ENCODE measurements around the gene RBM19. TPM values are rescaled to one million over a fixed set of nuclear protein-coding genes. Genes with fewer than 3 reads are reported as not detected.

RBM19 gene
- polyA plus RNA-seq, 2 of the 4 experiments (the other 2 are of a cell fraction): 16.0 to 18.6 TPM

DNA sequence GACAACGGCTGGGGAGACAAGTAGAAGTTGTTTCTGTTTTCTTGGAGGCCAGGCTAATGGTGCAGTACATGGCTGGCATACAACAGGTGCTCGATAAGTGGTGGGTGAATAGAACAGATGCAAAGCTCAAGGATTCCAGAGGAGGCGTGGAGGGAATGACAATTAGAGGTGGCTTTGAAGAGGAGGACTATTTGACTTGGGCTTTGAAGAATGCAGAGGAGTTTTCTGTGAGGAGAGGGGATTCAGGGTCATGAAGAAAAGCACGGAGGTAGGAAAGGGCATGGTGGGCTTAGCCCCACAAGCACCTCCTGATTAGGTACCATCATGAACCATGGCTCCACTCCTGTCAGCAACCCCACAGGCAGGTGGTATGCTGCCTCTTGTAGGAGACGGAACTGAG lies 142.3 kb downstream of the RBM19 start:
- ChIA-PET CTCF (no interaction called here), POLR2A (no interaction called here)
- FAIRE-seq: no peak
- Histone ChIP-seq H3K4me1 (no peaks in the 10 kb centered on the region), H3K4me3 (no peak overlapping the region), H3K9me3 (no peaks in the 10 kb centered on the region), H3K4me2 (no peak overlapping the region), H3K27ac (no peak overlapping the region)
- 83% methylated on average over 5 of the region's 5 CpGs for WGBS (ENCODE audit: missing lambda C conversion rate)
- no peak for ATAC-seq
- TF ChIP-seq ESRRA (IDR thresholded peaks at IDR 0.05; ENCODE audit: borderline replicate concordance, low read length) (no peak), POLR2AphosphoS2 (conservative IDR thresholded peaks at IDR 0.05; ENCODE audit: low read length) (no peak), TP53 (CRISPR knock-in tag; IDR thresholded peaks at IDR 0.05) (no peak), ZFP36 (IDR thresholded peaks at IDR 0.05; ENCODE audit: borderline replicate concordance, partially characterized antibody) (no peak), HOXB13 (CRISPR knock-in tag; IDR thresholded peaks at IDR 0.05; ENCODE audit: low read depth) (no peak), FOXS1 (CRISPR knock-in tag; IDR thresholded peaks at IDR 0.05) (no peak), ZNF302 (CRISPR knock-in tag; IDR thresholded peaks at IDR 0.05) (no peak)
- TF ChIP-seq, protein P1, sequence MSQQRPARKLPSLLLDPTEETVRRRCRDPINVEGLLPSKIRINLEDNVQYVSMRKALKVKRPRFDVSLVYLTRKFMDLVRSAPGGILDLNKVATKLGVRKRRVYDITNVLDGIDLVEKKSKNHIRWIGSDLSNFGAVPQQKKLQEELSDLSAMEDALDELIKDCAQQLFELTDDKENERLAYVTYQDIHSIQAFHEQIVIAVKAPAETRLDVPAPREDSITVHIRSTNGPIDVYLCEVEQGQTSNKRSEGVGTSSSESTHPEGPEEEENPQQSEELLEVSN (IDR thresholded peaks at IDR 0.05; ENCODE audit: borderline replicate concordance, low read depth): no peak
- no peak for DNase-seq (ENCODE audit: low read depth in 1 of 2, low spot score in 1 of 2)

DNA sequence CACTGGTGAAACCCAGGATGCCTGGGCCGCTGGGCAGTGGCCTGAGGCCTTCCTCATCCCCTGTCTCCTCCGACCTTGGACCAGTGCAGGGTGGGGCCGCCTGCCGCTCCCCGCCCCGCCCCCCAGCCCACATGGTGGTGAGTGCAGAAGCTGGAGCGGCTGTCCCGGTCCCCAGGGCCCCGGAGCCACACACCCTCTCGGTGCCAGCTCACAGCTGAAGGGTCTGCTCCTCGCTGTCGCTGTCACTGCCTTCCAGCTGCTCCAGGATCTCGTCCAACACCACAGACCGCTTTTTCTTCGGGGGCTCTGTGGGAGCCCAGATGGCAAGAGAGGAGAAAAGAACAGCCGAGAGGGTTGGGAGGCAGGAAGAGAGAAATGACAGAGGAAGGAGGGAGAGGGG lies 143.1 kb downstream of the RBM19 start:
- H3K4me2 ChIP-seq: no peak overlapping the region

DNA sequence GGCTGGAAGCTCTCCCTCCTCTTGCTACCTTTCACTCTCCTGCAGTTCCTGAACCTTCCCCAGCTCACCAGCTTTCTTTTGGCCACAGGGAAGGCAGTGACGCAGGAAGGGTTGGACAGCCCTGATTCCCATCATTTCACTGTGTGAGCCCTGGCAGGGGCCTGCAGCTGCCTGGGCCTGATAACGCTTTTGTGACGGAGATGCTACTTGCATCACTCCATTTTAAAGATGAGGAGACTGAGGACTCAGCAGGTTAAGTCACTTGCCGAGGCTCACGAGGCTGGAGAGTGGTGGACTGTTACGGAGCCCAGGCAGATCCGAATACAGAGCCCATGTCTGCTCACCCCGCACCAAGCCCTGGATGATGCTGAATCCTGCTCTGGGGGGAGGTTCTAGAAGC lies 145.3 kb downstream of the RBM19 start:
- H3K27ac ChIP-seq: no peak overlapping the region
- CTCF ChIA-PET: interaction anchor here (1.3 kb wide), 1 partner anchor 19 kb away, joined by 3 read pairs; no protein-coding TSS in a partner anchor
- H3K9me3 ChIP-seq: no peaks in the 10 kb centered on the region
- POLR2A ChIA-PET: no interaction called here
- DNase-seq (ENCODE audit: low read depth in 1 of 2, low spot score in 1 of 2) (no peak), FAIRE-seq (no peak), ATAC-seq (no peak)
- 94% methylated on average over 8 of the region's 8 CpGs for WGBS (ENCODE audit: missing lambda C conversion rate)
- TF ChIP-seq, protein P1 (IDR thresholded peaks at IDR 0.05; ENCODE audit: borderline replicate concordance, low read depth): no peak
- no peak overlapping the region for H3K4me2 ChIP-seq
- H3K4me1 ChIP-seq: no peaks in the 10 kb centered on the region
- no peak overlapping the region for H3K4me3 ChIP-seq

More for the DNA sequence above, 143.1 kb downstream of the RBM19 start:
- ChIA-PET CTCF (interaction anchor here (1.2 to 1.6 kb wide), 2 partner anchors 12 to 15 kb away, joined by 3 to 5 read pairs; no protein-coding TSS in a partner anchor), POLR2A (no interaction called here)
- no peaks in the 10 kb centered on the region for H3K9me3 ChIP-seq
- FAIRE-seq: no peak
- no peaks in the 10 kb centered on the region for H3K4me1 ChIP-seq
- TF ChIP-seq FOSL2 (IDR thresholded peaks at IDR 0.05) (no peak), FOSL2 (CRISPR knock-in tag; IDR thresholded peaks at IDR 0.05) (no peak), ZSCAN20 (CRISPR knock-in tag; IDR thresholded peaks at IDR 0.05) (no peak), RAD21 (conservative IDR thresholded peaks at IDR 0.05 in 1 of 2, IDR thresholded peaks at IDR 0.05 in 1 of 2) (no peak), GATA3 (IDR thresholded peaks at IDR 0.05; ENCODE audit: borderline replicate concordance) (no peak), FOXS1 (CRISPR knock-in tag; IDR thresholded peaks at IDR 0.05) (no peak), KDM1A (IDR thresholded peaks at IDR 0.05; ENCODE audit: low read depth) (no peak), ZNF302 (CRISPR knock-in tag; IDR thresholded peaks at IDR 0.05) (no peak), FOSB (CRISPR knock-in tag; IDR thresholded peaks at IDR 0.05) (no peak), TFCP2L1 (CRISPR knock-in tag; IDR thresholded peaks at IDR 0.05) (no peak)
- TF ChIP-seq, protein P2, sequence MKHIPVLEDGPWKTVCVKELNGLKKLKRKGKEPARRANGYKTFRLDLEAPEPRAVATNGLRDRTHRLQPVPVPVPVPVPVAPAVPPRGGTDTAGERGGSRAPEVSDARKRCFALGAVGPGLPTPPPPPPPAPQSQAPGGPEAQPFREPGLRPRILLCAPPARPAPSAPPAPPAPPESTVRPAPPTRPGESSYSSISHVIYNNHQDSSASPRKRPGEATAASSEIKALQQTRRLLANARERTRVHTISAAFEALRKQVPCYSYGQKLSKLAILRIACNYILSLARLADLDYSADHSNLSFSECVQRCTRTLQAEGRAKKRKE (CRISPR knock-in tag; IDR thresholded peaks at IDR 0.05; ENCODE audit: low read depth): no peak
- 77% methylated on average over 14 of the region's 16 CpGs for WGBS (ENCODE audit: missing lambda C conversion rate)
- no peak overlapping the region for H3K4me3 ChIP-seq
- DNase-seq (ENCODE audit: low read depth in 1 of 2, low spot score in 1 of 2): no peak
- no peak overlapping the region for H3K27ac ChIP-seq
- no peak for ATAC-seq

DNA sequence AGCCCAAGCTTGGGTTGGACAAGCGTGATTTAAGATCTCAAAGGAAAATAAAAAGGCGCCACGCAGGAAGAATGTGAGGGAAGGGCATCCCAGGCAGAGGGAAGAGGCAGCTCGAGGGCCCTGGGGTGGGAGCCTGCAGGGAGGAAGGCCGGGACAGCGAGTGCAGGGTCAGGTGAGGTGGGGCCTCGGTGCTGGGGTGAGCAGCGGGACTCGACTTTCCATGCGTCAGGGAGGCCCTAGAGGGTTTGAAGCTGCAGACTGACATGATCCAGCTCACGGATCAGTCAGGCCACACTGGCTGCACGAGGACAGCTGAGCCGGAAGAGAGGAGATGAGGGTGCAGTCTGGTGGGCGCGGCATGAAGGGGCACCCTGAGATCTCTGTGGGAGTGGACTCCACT lies 145.8 kb downstream of the RBM19 start:
- CTCF ChIA-PET: interaction anchor here (0.6 to 1.3 kb wide), 2 partner anchors 47 to 460 kb away, joined by 5 read pairs; no protein-coding TSS in a partner anchor
- no peak for DNase-seq (ENCODE audit: low read depth in 1 of 2, low spot score in 1 of 2)
- FAIRE-seq: no peak
- no peak overlapping the region for H3K4me2 ChIP-seq
- H3K27ac ChIP-seq: no peak overlapping the region
- no peaks in the 10 kb centered on the region for H3K9me3 ChIP-seq
- no peak overlapping the region for H3K4me3 ChIP-seq
- POLR2A ChIA-PET: no interaction called here
- WGBS (ENCODE audit: missing lambda C conversion rate): 83% methylated on average over 15 of the region's 15 CpGs
- H3K4me1 ChIP-seq: no peaks in the 10 kb centered on the region
- ATAC-seq: no peak
- TF ChIP-seq PHF8 (IDR thresholded peaks at IDR 0.05; ENCODE audit: borderline replicate concordance, low read depth): no peak
- TF ChIP-seq, protein P3, sequence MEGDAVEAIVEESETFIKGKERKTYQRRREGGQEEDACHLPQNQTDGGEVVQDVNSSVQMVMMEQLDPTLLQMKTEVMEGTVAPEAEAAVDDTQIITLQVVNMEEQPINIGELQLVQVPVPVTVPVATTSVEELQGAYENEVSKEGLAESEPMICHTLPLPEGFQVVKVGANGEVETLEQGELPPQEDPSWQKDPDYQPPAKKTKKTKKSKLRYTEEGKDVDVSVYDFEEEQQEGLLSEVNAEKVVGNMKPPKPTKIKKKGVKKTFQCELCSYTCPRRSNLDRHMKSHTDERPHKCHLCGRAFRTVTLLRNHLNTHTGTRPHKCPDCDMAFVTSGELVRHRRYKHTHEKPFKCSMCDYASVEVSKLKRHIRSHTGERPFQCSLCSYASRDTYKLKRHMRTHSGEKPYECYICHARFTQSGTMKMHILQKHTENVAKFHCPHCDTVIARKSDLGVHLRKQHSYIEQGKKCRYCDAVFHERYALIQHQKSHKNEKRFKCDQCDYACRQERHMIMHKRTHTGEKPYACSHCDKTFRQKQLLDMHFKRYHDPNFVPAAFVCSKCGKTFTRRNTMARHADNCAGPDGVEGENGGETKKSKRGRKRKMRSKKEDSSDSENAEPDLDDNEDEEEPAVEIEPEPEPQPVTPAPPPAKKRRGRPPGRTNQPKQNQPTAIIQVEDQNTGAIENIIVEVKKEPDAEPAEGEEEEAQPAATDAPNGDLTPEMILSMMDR (IDR thresholded peaks at IDR 0.05): no peak
- TF ChIP-seq CEBPB (IDR thresholded peaks at IDR 0.05): no peak
- no peak for TF ChIP-seq KDM1A (IDR thresholded peaks at IDR 0.05; ENCODE audit: low read depth)
- no peak for TF ChIP-seq RCOR1 (IDR thresholded peaks at IDR 0.05; ENCODE audit: low read depth, low read length)
- TF ChIP-seq HDAC2 (IDR thresholded peaks at IDR 0.05): no peak
- no peak for TF ChIP-seq CBX8 (IDR thresholded peaks at IDR 0.05)
- TF ChIP-seq, protein P4, sequence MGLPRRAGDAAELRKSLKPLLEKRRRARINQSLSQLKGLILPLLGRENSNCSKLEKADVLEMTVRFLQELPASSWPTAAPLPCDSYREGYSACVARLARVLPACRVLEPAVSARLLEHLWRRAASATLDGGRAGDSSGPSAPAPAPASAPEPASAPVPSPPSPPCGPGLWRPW (IDR thresholded peaks at IDR 0.05): no peak
- no peak for TF ChIP-seq CHD4 (IDR thresholded peaks at IDR 0.05; ENCODE audit: borderline replicate concordance)
- TF ChIP-seq, protein P1 (IDR thresholded peaks at IDR 0.05; ENCODE audit: borderline replicate concordance, low read depth): no peak
- no peak for TF ChIP-seq FOSB (CRISPR knock-in tag; IDR thresholded peaks at IDR 0.05)
- no peak for TF ChIP-seq MYC (IDR thresholded peaks at IDR 0.05; ENCODE audit: borderline replicate concordance, low read length)
- no peak for TF ChIP-seq EP300 (IDR thresholded peaks at IDR 0.05)

Measured in A549 (cell line).